SK-N-SH treated with all-trans-retinoic acid at 6 μM for 48 hours (cell line): ENCODE results near the gene CDCA4.

ENCODE experiments used
- ARNTL ChIP-seq: fragments of 450-650 bp; formaldehyde crosslinking; IDR thresholded peaks from 2 replicates; pipeline ENCODE4 v1.5.0; 2020; ENCODE audit warnings: low read depth, mild to moderate bottlenecking, moderate library complexity, borderline replicate concordance
- BACH2 ChIP-seq: fragments of 250-450 bp; sonication (Bioruptor Pico); IDR thresholded peaks from 2 replicates; pipeline ENCODE4 v1.9.0; 2021; ENCODE audit warnings: mild to moderate bottlenecking, borderline replicate concordance
- CSDC2 ChIP-seq: fragments of 250-450 bp; sonication (Bioruptor Pico); IDR thresholded peaks from 2 replicates; pipeline ENCODE4 v1.5.0; 2020; ENCODE audit warnings: mild to moderate bottlenecking, moderate library complexity
- ESRRG ChIP-seq: fragments of 250-450 bp; sonication (Bioruptor Pico); IDR thresholded peaks from 2 replicates; pipeline ENCODE4 v1.6.1; 2021; ENCODE audit warnings: mild to moderate bottlenecking
- OSR1 ChIP-seq: fragments of 250-450 bp; sonication (Bioruptor Pico); IDR thresholded peaks from 2 replicates; pipeline ENCODE4 v1.8.0; 2022; ENCODE audit warnings: moderate library complexity, mild to moderate bottlenecking, inconsistent platforms
- TCF4 ChIP-seq: fragments of 250-450 bp; sonication (Bioruptor Pico); IDR thresholded peaks from 2 replicates; pipeline ENCODE4 v1.8.0; 2021; ENCODE audit warnings: mild to moderate bottlenecking, moderate library complexity, borderline replicate concordance
- TOX ChIP-seq: fragments of 250-450 bp; sonication (Bioruptor Pico); IDR thresholded peaks from 2 replicates; pipeline ENCODE4 v1.8.0; 2021; ENCODE audit warnings: mild to moderate bottlenecking, moderate library complexity, borderline replicate concordance
- ZC3H10 ChIP-seq: fragments of 250-450 bp; sonication (Bioruptor Pico); IDR thresholded peaks from 2 replicates; pipeline ENCODE4 v1.5.1; 2021; ENCODE audit warnings: mild to moderate bottlenecking, moderate library complexity
- ZFP3 ChIP-seq: fragments of 250-450 bp; sonication (Bioruptor Pico); IDR thresholded peaks from 2 replicates; pipeline ENCODE4 v1.5.0; 2020; ENCODE audit warnings: mild to moderate bottlenecking, moderate library complexity
- ZFP30 ChIP-seq: fragments of 450-650 bp; formaldehyde crosslinking; IDR thresholded peaks from 2 replicates; pipeline ENCODE4 v1.5.0; 2022; ENCODE audit warnings: mild to moderate bottlenecking, moderate library complexity
- ZNF70 ChIP-seq: fragments of 450-650 bp; formaldehyde crosslinking; IDR thresholded peaks from 2 replicates; pipeline ENCODE4 v1.5.0; 2020; ENCODE audit warnings: mild to moderate bottlenecking, moderate library complexity
- TF ChIP-seq, protein P1 (sequence below): fragments of 250-450 bp; sonication (Bioruptor Pico); IDR thresholded peaks from 2 replicates; pipeline ENCODE4 v1.8.0; 2020; ENCODE audit warnings: mild to moderate bottlenecking, moderate library complexity, borderline replicate concordance
- TF ChIP-seq, protein P2 (sequence below): fragments of 250-450 bp; sonication (Bioruptor Pico); IDR thresholded peaks from 2 replicates; pipeline ENCODE4 v1.5.1; 2020; ENCODE audit warnings: low read depth, mild to moderate bottlenecking, moderate library complexity
- TF ChIP-seq, protein P3 (sequence below): fragments of 250-450 bp; sonication (Bioruptor Pico); IDR thresholded peaks from 2 replicates; pipeline ENCODE4 v1.5.1; 2021; ENCODE audit warnings: mild to moderate bottlenecking, moderate library complexity

DNA sequence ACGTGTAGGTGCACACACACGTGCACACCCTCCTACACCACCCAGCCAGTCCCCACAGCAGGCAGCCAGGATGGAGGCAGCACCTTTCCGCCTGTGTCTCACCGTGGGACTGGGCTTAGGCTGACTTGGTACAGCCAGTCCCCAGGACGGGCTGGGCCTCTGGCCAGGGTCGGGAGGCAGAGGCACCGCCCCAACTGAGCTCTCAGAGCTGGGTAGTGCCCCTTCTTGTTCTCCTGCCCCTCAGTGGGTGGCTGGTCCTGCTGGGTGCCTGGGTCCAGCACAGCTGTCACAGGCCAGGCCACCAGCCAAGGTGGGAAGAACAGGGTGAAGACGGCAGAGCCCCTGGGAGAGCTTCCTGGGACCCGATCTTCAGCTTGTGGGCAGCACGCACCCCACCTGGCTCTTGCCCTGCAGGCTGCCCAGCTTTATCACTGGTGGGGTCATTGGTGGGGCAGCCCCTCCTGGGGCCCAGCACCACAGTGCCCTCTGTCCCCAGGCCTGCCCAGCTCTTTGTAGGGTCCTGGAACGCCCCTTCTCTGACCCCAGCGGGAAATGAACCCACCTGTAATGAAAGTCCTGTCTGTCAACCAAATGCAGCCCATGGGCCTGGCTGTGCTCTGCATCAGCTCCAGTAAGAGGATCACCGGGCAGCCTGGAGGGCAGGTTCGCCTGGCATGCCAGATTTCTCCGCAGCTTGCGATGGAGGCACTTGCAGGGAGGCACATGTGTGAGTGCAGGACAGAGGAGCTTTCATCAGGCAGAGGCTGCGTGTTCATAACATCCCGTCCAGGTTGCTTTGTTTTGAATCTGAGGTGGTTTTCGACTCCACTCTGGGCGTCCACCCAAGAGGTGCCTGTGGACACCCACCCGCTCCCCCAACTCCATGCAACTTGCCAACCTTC is 14.7 kb downstream of the CDCA4 start:
- TF ChIP-seq OSR1 (CRISPR knock-in tag) (no peak), ZFP3 (CRISPR knock-in tag) (no peak), CSDC2 (CRISPR knock-in tag) (no peak), BACH2 (CRISPR knock-in tag) (no peak), ZC3H10 (no peak), ZFP30 (CRISPR knock-in tag) (no peak), TCF4 (CRISPR knock-in tag) (no peak), ARNTL (CRISPR knock-in tag) (no peak), ZNF70 (CRISPR knock-in tag) (no peak), ESRRG (CRISPR knock-in tag) (no peak), TOX (CRISPR knock-in tag) (no peak)
- TF ChIP-seq, protein P1, sequence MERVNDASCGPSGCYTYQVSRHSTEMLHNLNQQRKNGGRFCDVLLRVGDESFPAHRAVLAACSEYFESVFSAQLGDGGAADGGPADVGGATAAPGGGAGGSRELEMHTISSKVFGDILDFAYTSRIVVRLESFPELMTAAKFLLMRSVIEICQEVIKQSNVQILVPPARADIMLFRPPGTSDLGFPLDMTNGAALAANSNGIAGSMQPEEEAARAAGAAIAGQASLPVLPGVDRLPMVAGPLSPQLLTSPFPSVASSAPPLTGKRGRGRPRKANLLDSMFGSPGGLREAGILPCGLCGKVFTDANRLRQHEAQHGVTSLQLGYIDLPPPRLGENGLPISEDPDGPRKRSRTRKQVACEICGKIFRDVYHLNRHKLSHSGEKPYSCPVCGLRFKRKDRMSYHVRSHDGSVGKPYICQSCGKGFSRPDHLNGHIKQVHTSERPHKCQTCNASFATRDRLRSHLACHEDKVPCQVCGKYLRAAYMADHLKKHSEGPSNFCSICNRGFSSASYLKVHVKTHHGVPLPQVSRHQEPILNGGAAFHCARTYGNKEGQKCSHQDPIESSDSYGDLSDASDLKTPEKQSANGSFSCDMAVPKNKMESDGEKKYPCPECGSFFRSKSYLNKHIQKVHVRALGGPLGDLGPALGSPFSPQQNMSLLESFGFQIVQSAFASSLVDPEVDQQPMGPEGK (CRISPR knock-in tag) = no peak
- TF ChIP-seq, protein P2, sequence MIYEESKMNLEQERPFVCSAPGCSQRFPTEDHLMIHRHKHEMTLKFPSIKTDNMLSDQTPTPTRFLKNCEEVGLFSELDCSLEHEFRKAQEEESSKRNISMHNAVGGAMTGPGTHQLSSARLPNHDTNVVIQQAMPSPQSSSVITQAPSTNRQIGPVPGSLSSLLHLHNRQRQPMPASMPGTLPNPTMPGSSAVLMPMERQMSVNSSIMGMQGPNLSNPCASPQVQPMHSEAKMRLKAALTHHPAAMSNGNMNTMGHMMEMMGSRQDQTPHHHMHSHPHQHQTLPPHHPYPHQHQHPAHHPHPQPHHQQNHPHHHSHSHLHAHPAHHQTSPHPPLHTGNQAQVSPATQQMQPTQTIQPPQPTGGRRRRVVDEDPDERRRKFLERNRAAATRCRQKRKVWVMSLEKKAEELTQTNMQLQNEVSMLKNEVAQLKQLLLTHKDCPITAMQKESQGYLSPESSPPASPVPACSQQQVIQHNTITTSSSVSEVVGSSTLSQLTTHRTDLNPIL (CRISPR knock-in tag) = no peak
- TF ChIP-seq, protein P3, sequence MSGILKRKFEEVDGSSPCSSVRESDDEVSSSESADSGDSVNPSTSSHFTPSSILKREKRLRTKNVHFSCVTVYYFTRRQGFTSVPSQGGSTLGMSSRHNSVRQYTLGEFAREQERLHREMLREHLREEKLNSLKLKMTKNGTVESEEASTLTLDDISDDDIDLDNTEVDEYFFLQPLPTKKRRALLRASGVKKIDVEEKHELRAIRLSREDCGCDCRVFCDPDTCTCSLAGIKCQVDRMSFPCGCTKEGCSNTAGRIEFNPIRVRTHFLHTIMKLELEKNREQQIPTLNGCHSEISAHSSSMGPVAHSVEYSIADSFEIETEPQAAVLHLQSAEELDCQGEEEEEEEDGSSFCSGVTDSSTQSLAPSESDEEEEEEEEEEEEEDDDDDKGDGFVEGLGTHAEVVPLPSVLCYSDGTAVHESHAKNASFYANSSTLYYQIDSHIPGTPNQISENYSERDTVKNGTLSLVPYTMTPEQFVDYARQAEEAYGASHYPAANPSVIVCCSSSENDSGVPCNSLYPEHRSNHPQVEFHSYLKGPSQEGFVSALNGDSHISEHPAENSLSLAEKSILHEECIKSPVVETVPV (CRISPR knock-in tag) = no peak
